H1 (cell line): ENCODE data around the gene WDFY3. TPM values are rescaled to one million over a fixed set of nuclear protein-coding genes. Genes with fewer than 3 reads are reported as not detected.

Experiments used
- CEBPB ChIP-seq: IDR thresholded peaks from 2 replicates; pipeline ENCODE4 v1.6.1; 2012; ENCODE audit warnings: low read depth, low read length
- CHD2 ChIP-seq: IDR thresholded peaks from 2 replicates; pipeline ENCODE4 v1.6.1; 2012; ENCODE audit warnings: low read length, improper control_type of control experiment
- NANOG ChIP-seq: IDR thresholded peaks from 2 replicates; pipeline ENCODE4 v1.6.1; 2011; ENCODE audit warnings: low read length, low read depth, mild to moderate bottlenecking, inconsistent platforms; ENCODE audit not compliant: insufficient read depth, poor library complexity, severe bottlenecking
- SP4 ChIP-seq: IDR thresholded peaks from 2 replicates; pipeline ENCODE4 v1.6.1; 2012; ENCODE audit warnings: low read length, inconsistent platforms
- polyA plus RNA-seq, 7 experiments: library from polyadenylated mRNA; depleted of rRNA in 3 of 7; stranded (reverse) in 5 of 7; unstranded in 2 of 7; fragments of >200 nt in 5 of 7; fragments of 200-250 nt in 2 of 7; gene quantifications; 1 replicate in 5 of 7; 2 replicates in 1 of 7; 4 replicates in 1 of 7; pipeline versions ENCODE4 v1.2.1 to v1.2.3, GENCODE V29; 2011 to 2013; ENCODE audit warnings: missing spikeins in 2 of 7, mixed read lengths in 2 of 7
- total RNA-seq: library from RNA; stranded (reverse); fragmentation: NEBNext Ultra II Directional; extraction: Animal tissue kit (Norgen Biotek cat#: 25700); gene quantifications from 2 replicates; pipeline ENCODE4 v1.2.1, GENCODE V29; 2021

The WDFY3 gene
- total and polyA plus RNA-seq, 2 of the 8 experiments (the other 6 are each of a cell fraction or from before 2014, with no cell fraction given): 25.6 to 62.4 TPM

- no peak for TF ChIP-seq SP4
- no peak for TF ChIP-seq CHD2
- no peak for TF ChIP-seq CEBPB
- no peak for TF ChIP-seq NANOG
Observed at GRCh38 chr4:84632092-84632491, 334.4 kb downstream of the WDFY3 start (continued).
